Stimulated activated effector memory CD8-positive, alpha-beta T cell treated with anti-CD3 and anti-CD28 coated beads, Interleukin-12 subunit alpha, Interleukin-12 subunit beta, amount 100 ng/mL, for 72 hours (primary cell): ENCODE results near the gene CREB3L1.
A peak's percentile ranks its signal among the peaks of the same experiment; 100 is the strongest.

Experiments used
- ATAC-seq: fragments of 150-1000 bp; cut with Tn5 transposase; 2 replicates; pipeline ENCODE4 v1.10.0; 2021
- DNase-seq, 2 donors: peaks; one replicate each; pipeline ENCODE4 v3.0.0; 2021 to 2022; ENCODE audit warnings: low spot score in 2 of 2
- H3K27ac Mint-ChIP-seq: one replicate; pipeline ENCODE4 v1.8.0; 2022; ENCODE audit warnings: mild to moderate bottlenecking, mixed read lengths
- H3K36me3 Mint-ChIP-seq: one replicate; pipeline ENCODE4 v1.8.0; 2022; ENCODE audit warnings: mild to moderate bottlenecking, mixed read lengths
- H3K4me1 Mint-ChIP-seq: one replicate; pipeline ENCODE4 v1.8.0; 2022; ENCODE audit warnings: mixed read lengths
- H3K4me3 Mint-ChIP-seq: one replicate; pipeline ENCODE4 v1.8.0; 2022; ENCODE audit warnings: mild to moderate bottlenecking, mixed read lengths
- H3K9me3 Mint-ChIP-seq: one replicate; pipeline ENCODE4 v1.8.0; 2022; ENCODE audit warnings: mixed read lengths

Gene CREB3L1

GRCh38 chr11:46278387-46279125, 1.1 kb downstream of the CREB3L1 start:
- Mint-ChIP-seq H3K36me3 (no peaks in the 10 kb centered on the region), H3K27ac (no peak overlapping the region), H3K4me3 (no peak overlapping the region), H3K4me1 (peaks cover 16% of the 10 kb centered on the region), H3K9me3 (no peaks in the 10 kb centered on the region)
- DNase-seq: no peak
- peak; percentile 58 for ATAC-seq

GRCh38 chr11:46279126-46280099, 2.0 kb downstream of the CREB3L1 start:
- no peak for ATAC-seq
- no peak for DNase-seq
- no peaks in the 10 kb centered on the region for H3K36me3 Mint-ChIP-seq
- H3K9me3 Mint-ChIP-seq: no peaks in the 10 kb centered on the region
- no peak overlapping the region for H3K4me3 Mint-ChIP-seq
- no peak overlapping the region for H3K27ac Mint-ChIP-seq
- peaks cover 16% of the 10 kb centered on the region for H3K4me1 Mint-ChIP-seq

GRCh38 chr11:46280706-46281105, 3.2 kb downstream of the CREB3L1 start:
- no peak for ATAC-seq
- no peak for DNase-seq
- Mint-ChIP-seq H3K4me1 (peaks cover 16% of the 10 kb centered on the region), H3K27ac (no peak overlapping the region), H3K9me3 (no peaks in the 10 kb centered on the region), H3K4me3 (no peak overlapping the region), H3K36me3 (no peaks in the 10 kb centered on the region)

- no peak for DNase-seq
- Mint-ChIP-seq H3K4me1 (peaks cover 16% of the 10 kb centered on the region), H3K9me3 (no peaks in the 10 kb centered on the region), H3K4me3 (no peak overlapping the region), H3K36me3 (no peaks in the 10 kb centered on the region), H3K27ac (no peak overlapping the region)
- ATAC-seq: no peak
Measured at GRCh38 chr11:46281371-46281831, 3.9 kb downstream of the CREB3L1 start.

- ATAC-seq (no peak), DNase-seq (no peak)
- H3K9me3 Mint-ChIP-seq: no peaks in the 10 kb centered on the region
- no peaks in the 10 kb centered on the region for H3K36me3 Mint-ChIP-seq
- no peak overlapping the region for H3K27ac Mint-ChIP-seq
- peaks cover 6% of the 10 kb centered on the region for H3K4me1 Mint-ChIP-seq
- no peak overlapping the region for H3K4me3 Mint-ChIP-seq
Measured at GRCh38 chr11:46285173-46285572, 7.7 kb downstream of the CREB3L1 start.

GRCh38 chr11:46285594-46286033, 8.2 kb downstream of the CREB3L1 start:
- Mint-ChIP-seq H3K27ac (no peak overlapping the region), H3K9me3 (no peaks in the 10 kb centered on the region), H3K4me3 (no peak overlapping the region), H3K36me3 (no peaks in the 10 kb centered on the region), H3K4me1 (peaks cover 6% of the 10 kb centered on the region)
- no peak for DNase-seq
- no peak for ATAC-seq

GRCh38 chr11:46286789-46287188, 9.3 kb downstream of the CREB3L1 start:
- ATAC-seq: no peak
- Mint-ChIP-seq H3K4me1 (no peaks in the 10 kb centered on the region), H3K4me3 (no peak overlapping the region), H3K36me3 (no peaks in the 10 kb centered on the region), H3K27ac (no peak overlapping the region), H3K9me3 (no peaks in the 10 kb centered on the region)
- DNase-seq: no peak

- no peaks in the 10 kb centered on the region for H3K9me3 Mint-ChIP-seq
- ATAC-seq (no peak), DNase-seq (no peak)
- H3K4me1 Mint-ChIP-seq: peaks cover 1% of the 10 kb centered on the region
- H3K27ac Mint-ChIP-seq: no peak overlapping the region
- no peak overlapping the region for H3K4me3 Mint-ChIP-seq
- no peaks in the 10 kb centered on the region for H3K36me3 Mint-ChIP-seq
Measured at GRCh38 chr11:46288451-46288850, 11.0 kb downstream of the CREB3L1 start.

- H3K9me3 Mint-ChIP-seq: no peaks in the 10 kb centered on the region
- ATAC-seq: no peak
Measured at GRCh38 chr11:46290011-46290410, 12.5 kb downstream of the CREB3L1 start.

GRCh38 chr11:46290598-46291309, 13.3 kb downstream of the CREB3L1 start:
- H3K4me3 Mint-ChIP-seq: no peak overlapping the region
- peaks cover 8% of the 10 kb centered on the region for H3K4me1 Mint-ChIP-seq
- H3K9me3 Mint-ChIP-seq: no peaks in the 10 kb centered on the region
- no peak for ATAC-seq
- H3K27ac Mint-ChIP-seq: peak overlapping the region; percentile 61
- DNase-seq: no peak
- H3K36me3 Mint-ChIP-seq: no peaks in the 10 kb centered on the region

More at GRCh38 chr11:46290011-46290410, 12.5 kb downstream of the CREB3L1 start:
- Mint-ChIP-seq H3K36me3 (no peaks in the 10 kb centered on the region), H3K27ac (peak overlapping the region; percentile 61), H3K4me1 (peaks cover 5% of the 10 kb centered on the region), H3K4me3 (no peak overlapping the region)
- no peak for DNase-seq

- no peak for DNase-seq
Measured at GRCh38 chr11:46291441-46292150, 14.1 kb downstream of the CREB3L1 start.

GRCh38 chr11:46293066-46293465, 15.6 kb downstream of the CREB3L1 start:
- Mint-ChIP-seq H3K36me3 (no peaks in the 10 kb centered on the region), H3K27ac (no peak overlapping the region), H3K4me1 (peaks cover 13% of the 10 kb centered on the region), H3K9me3 (no peaks in the 10 kb centered on the region), H3K4me3 (no peak overlapping the region)
- DNase-seq (no peak), ATAC-seq (no peak)

More at GRCh38 chr11:46291441-46292150, 14.1 kb downstream of the CREB3L1 start:
- Mint-ChIP-seq H3K4me3 (no peak overlapping the region), H3K9me3 (no peaks in the 10 kb centered on the region), H3K4me1 (peaks cover 13% of the 10 kb centered on the region), H3K36me3 (no peaks in the 10 kb centered on the region), H3K27ac (no peak overlapping the region)
- no peak for ATAC-seq

- Mint-ChIP-seq H3K4me1 (peaks cover 13% of the 10 kb centered on the region), H3K36me3 (no peaks in the 10 kb centered on the region), H3K27ac (no peak overlapping the region), H3K4me3 (no peak overlapping the region), H3K9me3 (no peaks in the 10 kb centered on the region)
- ATAC-seq (peak; percentile 7), DNase-seq (no peak)
Measured at GRCh38 chr11:46293641-46294103, 16.2 kb downstream of the CREB3L1 start.
